WERI-Rb-1 (cell line): Measurements from ENCODE around the gene USO1.
"Not testable (repeated sequence)": the region's sequence is repeated elsewhere in the genome, so short reads cannot be mapped to it uniquely, and the experiment has no call there.

Source experiments
- DNase-seq: peaks from one replicate; pipeline ENCODE4 v3.0.0-alpha.2; 2020
- H3K27ac ChIP-seq: fragments of 250-450 bp; sonication (Bioruptor Pico); 2 replicates; pipeline ENCODE4 v1.5.1; 2020; ENCODE audit warnings: mild to moderate bottlenecking, moderate library complexity
- H3K27me3 ChIP-seq: fragments of 250-450 bp; sonication (Bioruptor Pico); 2 replicates; pipeline ENCODE4 v1.5.1; 2021; ENCODE audit warnings: mild to moderate bottlenecking, low read depth, moderate library complexity; ENCODE audit not compliant: insufficient read depth, severe bottlenecking
- H3K36me3 ChIP-seq: fragments of 250-450 bp; sonication (Bioruptor Pico); 2 replicates; pipeline ENCODE4 v1.5.1; 2020; ENCODE audit warnings: mild to moderate bottlenecking, moderate library complexity
- H3K4me3 ChIP-seq: 2 replicates; pipeline ENCODE4 v1.5.1; 2011; ENCODE audit warnings: low read depth, mild to moderate bottlenecking, control low read depth, low read length
- H3K9me3 ChIP-seq: fragments of 250-450 bp; sonication (Bioruptor Pico); 2 replicates; pipeline ENCODE4 v1.5.1; 2021; ENCODE audit warnings: mild to moderate bottlenecking, moderate library complexity; ENCODE audit not compliant: severe bottlenecking
- CTCF ChIP-seq: IDR thresholded peaks from 2 replicates; pipeline ENCODE4 v1.5.1; 2011; ENCODE audit warnings: low read depth, mild to moderate bottlenecking, control low read depth, inconsistent platforms, low read length

USO1 gene

GRCh38 chr4:75683482-75684155, 40.8 kb upstream of the USO1 start:
- no peak for DNase-seq
- Histone ChIP-seq H3K9me3 (peaks cover 4% of the 10 kb centered on the region), H3K27me3 (no peaks in the 10 kb centered on the region), H3K27ac (no peak overlapping the region), H3K36me3 (no peaks in the 10 kb centered on the region), H3K4me3 (no peak overlapping the region)
- no peak for TF ChIP-seq CTCF

GRCh38 chr4:75685546-75686189, 38.7 kb upstream of the USO1 start:
- H3K27me3 ChIP-seq = no peaks in the 10 kb centered on the region
- H3K36me3 ChIP-seq = no peaks in the 10 kb centered on the region
- peaks cover 4% of the 10 kb centered on the region for H3K9me3 ChIP-seq
- no peak overlapping the region for H3K4me3 ChIP-seq
- DNase-seq = no peak
- TF ChIP-seq CTCF = no peak
- no peak overlapping the region for H3K27ac ChIP-seq

- Histone ChIP-seq H3K9me3 (peaks cover 4% of the 10 kb centered on the region), H3K4me3 (no peak overlapping the region), H3K36me3 (no peaks in the 10 kb centered on the region), H3K27ac (no peak overlapping the region), H3K27me3 (no peaks in the 10 kb centered on the region)
- TF ChIP-seq CTCF = no peak
- no peak for DNase-seq
Observed at GRCh38 chr4:75686346-75686745, 38.0 kb upstream of the USO1 start.

GRCh38 chr4:75687125-75687524, 37.3 kb upstream of the USO1 start:
- not testable (repeated sequence) for H3K36me3 ChIP-seq, H3K9me3 ChIP-seq, H3K4me3 ChIP-seq, DNase-seq, H3K27me3 ChIP-seq, H3K27ac ChIP-seq

GRCh38 chr4:75692066-75692465, 32.3 kb upstream of the USO1 start:
- not testable (repeated sequence) for H3K9me3 ChIP-seq, H3K36me3 ChIP-seq, H3K27me3 ChIP-seq, H3K4me3 ChIP-seq
- H3K27ac ChIP-seq = peak overlapping the region; percentile 37
- DNase-seq = peak; percentile 14

- H3K9me3 ChIP-seq = no peaks in the 10 kb centered on the region
- no peak overlapping the region for H3K27ac ChIP-seq
- no peaks in the 10 kb centered on the region for H3K27me3 ChIP-seq
- no peak for TF ChIP-seq CTCF
- no peak overlapping the region for H3K4me3 ChIP-seq
- H3K36me3 ChIP-seq = no peaks in the 10 kb centered on the region
- DNase-seq = no peak
Observed at GRCh38 chr4:75696071-75696470, 28.3 kb upstream of the USO1 start.

GRCh38 chr4:75696581-75696980, 27.8 kb upstream of the USO1 start:
- H3K27ac ChIP-seq = no peak overlapping the region
- TF ChIP-seq CTCF = no peak

More at GRCh38 chr4:75696581-75696980, 27.8 kb upstream of the USO1 start:
- no peak for DNase-seq
- Histone ChIP-seq H3K27me3 (no peaks in the 10 kb centered on the region), H3K9me3 (no peaks in the 10 kb centered on the region), H3K36me3 (no peaks in the 10 kb centered on the region), H3K4me3 (no peak overlapping the region)
